ENCODE measurements around the gene RHBDF2. TPM values are rescaled to one million over a fixed set of nuclear protein-coding genes. Genes with fewer than 3 reads are reported as not detected.
A peak's percentile ranks its signal among the peaks of the same experiment; 100 is the strongest.

RHBDF2 gene
- total RNA-seq, 1 experiment from 2014 or later = 36.2 TPM

DNA sequence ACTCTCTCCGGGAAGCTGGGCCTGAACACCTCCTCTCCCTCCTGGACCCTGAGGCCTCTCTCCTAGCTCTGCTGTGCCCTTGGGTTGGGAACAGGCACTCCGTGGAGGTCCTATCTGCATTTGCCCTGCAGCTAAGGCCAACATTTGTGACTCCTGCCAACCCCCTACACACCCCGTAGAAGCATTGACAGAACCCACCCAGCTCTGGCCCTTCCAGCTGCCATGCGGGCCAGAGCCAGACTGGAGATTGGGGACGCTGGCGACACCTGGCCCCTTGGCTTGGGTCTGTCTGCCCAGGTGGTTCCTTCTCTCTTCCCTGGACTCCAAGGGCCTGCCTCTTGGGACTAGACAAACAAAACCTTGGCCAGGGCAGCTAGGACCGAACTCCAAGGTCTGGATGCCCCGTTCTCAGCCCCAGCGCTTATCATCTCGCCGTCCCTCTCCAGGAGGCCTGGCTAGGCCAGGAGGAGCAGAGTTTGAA, 644 bp upstream of the RHBDF2 start:
- no peak for DNase-seq (ENCODE audit: low spot score)

DNA sequence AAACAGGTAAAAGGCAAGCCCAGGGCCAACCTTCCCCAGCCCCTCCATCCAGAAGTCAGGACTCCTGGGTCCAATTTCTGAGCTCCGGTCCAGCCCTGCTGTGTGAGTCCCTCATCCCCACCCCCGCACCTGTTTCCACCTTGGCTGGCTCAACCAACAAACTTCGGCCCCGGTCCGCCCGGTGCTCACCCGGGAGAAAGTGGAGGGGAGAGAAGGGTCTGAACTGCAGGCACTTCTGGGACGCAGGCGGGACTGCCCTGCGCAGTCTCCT, 541 bp downstream of the RHBDF2 start:
- no peak for DNase-seq (ENCODE audit: low spot score)

DNA sequence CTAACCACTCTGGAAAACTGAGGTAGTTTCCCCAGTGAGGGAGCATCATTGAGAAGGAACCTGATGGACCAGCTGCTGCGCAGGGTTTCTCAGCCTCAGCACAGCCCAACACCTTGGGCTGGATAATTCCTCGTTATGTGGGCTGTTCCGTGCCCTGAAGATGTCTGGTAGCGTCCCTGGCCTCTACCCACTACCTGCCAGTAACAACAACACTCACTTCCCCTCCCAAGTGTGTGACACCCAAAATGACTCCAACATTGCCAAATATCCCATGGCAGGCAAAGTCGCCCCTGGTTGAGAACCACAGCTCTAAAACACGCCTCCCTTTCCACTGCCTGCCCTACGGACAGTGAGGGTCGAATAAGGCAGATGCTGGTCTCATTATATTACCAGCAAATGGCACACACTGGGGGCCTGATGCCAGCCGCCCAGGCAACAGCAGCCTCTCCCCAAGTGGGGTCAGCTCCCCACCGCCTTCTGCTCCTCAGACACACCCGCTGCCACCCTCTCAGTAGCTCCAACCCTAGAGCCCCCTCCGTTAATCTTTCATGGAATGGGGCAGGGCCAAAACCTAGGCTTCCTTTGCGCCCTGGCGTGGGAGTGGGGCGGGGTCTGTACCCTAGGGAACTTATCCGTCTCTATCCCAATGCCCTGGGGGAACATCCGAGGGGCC, 1.0 kb downstream of the RHBDF2 start:
- DNase-seq (ENCODE audit: low spot score) = no peak

DNA sequence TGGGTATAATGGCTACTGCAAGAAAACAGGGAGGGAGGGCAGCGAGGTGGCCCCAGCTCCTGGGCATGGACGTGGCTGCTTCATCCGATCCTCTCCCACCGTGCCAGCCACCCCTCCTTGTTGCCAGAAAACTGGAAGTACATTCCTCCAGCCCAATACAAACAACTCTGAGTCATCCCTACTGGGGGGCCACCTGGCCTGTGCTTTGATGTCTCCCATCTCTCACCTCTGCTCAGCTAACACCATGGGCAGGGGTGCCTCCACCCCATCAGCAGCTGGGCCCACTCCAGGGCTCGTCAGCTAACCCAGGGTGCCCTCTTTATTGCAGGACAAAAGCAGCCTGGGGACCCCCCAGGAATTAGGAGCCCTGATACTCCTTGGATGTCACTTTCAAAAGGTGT, 2.0 kb downstream of the RHBDF2 start:
- peak; percentile 56 for DNase-seq (ENCODE audit: low spot score)

DNA sequence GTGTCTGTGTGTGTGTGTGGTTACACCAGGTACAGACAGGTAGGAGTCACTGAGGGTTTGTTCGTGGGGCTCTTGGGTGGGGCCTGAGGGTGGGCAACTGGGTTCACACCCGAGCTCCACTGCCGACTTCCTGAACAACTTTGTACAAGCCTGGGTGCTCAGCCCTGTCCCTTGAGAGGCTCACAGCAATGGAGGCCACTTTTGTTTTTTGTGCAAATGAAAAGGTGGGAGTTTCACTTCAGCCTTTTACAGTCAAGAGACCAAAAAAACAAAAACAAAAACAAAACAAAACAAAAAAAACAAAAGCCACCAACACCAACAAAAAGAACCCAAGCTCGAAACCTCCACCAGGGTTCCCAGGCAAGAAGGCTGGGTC, 2.4 kb downstream of the RHBDF2 start:
- no peak for DNase-seq (ENCODE audit: low spot score)

DNA sequence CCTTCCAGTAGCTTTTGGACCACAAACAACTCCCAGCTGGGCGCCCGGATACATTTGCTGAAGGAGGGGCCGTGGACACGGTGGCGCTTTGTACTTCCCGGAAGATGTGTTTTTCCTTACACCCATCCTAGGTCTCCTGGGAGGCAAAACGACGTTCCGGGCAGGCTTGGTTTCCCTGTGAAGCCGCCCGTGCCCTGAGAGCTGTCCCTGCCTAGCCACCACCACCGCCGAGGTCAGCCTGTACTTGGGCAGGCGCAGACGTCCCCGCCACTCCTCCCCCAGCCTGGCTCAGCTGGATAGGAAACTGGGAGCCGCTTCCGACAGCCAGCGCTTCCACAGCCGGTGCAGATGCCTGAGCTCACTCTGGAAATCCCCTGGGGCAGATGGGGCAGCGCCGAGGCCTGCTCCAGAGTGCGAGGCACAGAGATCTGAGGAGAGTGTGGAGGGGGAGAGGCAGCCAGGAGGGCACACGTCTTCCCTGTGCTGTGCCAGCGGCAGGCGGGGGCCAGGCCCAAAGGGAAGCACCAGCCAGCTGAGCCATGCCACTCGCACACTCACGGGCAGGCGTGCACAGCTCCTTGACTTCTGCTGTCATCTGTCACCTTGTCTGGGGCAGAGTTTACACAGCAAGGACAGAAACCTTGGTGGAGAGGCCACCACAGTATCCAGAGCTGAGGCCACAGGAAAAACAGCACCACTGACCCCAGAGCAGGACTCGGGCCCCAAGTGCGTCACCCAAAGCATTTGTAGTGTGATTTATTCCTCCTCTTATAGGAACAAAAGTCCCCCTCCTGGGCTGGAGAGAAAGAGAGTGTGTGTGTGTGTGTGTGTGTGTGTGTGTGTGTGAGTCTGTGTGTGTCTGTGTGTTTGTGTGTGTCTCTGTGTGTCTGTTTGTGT, 3.0 kb downstream of the RHBDF2 start:
- peak; percentile 87 for DNase-seq (ENCODE audit: low spot score)

DNA sequence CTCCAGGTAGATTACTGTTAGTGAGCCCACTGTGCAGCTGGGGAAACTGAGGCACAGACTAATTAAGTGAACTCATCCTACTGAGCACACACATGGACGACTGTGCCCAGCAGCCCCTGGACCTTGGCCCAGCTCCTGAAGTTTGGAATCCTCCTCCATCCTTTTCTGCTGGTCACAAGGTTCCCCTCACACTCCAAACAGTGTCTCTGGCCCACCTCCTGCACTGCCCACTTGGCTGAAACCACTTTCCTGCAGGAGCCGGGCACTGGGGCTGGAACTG, 3.6 kb downstream of the RHBDF2 start:
- DNase-seq (ENCODE audit: low spot score) = no peak

DNA sequence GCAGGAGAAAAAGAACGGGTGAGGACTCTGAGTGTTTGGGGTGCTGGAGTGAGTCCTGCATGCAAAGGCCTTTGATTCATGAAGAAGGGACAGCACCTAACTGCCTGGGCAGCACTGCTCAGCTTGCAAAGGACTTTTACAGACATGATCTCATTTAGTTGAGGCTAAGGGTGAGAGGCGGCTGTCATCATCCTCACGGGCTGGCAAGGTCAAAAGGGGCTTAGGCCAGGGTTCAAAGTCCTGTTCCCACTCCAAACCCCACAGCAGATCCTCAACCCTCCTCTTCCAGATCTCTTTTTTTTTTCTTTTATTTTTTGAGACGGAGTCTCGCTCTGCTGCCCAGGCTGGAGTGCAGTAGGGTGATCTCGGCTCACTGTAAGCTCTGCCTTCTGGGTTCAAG, 4.8 kb downstream of the RHBDF2 start:
- DNase-seq (ENCODE audit: low spot score) = no peak

DNA sequence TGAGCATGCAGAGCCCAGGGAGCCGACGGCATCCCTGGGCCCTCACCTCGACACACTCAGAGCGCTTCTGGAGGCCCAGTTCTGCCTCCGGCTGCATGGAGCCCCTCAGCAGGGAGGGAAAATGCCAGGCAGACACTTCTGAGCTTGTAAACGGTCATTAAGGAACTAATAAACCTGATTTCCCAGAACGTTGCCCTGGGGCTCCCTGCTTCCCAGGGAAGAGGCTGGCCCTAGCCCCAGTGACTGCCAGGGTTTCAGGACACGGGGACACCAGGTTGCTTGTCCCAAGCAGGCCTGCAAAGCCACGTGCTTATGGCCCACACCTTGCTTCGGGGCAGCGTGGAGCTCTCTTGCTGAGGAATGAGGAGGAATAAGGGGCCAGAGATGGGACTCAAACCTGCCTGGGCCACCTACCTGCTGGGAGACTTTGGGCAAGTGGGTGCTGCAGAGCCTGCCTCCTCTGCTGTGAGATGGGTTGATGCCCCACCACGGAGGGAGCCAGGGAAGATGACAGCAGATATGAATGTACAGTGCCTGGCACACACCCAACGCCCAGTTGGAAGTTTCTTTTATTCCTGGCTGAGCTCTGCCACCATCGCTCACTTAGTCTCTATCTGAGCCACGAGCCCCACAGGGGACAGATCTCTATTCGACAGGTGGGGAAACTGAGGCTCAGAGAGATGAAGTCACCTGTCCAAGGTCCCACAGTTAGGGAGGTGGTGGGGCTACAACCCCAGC, 5.4 kb downstream of the RHBDF2 start:
- no peak for DNase-seq (ENCODE audit: low spot score)

DNA sequence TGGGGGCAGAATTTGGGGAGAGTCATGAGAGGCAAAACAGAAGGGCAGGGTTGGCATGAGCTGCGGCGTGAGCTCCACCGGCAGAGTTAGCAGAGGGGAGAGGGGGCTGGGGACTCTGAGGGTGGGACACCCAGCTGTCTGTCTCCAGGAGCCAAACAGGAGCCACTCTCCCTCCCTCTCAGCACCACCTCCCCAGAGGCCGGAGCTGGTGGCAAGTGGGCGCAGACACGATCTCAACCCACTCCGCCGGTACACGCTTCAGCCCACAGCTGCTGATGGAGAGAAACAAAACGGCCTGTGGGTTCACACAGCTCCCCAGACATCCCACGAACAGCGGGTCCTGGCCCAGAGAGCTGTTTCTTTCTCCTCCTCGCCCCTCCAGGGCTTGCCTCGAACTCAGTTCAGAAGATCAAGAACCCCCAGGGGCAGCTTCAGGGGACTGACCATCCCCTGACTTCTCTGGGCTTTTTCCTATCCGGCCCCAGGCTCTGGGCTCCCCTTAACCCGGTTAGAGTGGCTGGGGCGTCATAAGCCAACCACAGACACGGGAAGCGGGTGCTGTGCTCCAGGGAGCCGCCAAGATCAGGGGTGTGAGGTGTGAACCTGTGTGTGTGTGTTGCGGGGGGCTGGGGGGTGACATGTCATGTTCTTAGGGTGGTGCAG, 7.6 kb downstream of the RHBDF2 start:
- no peak for DNase-seq (ENCODE audit: low spot score)

DNA sequence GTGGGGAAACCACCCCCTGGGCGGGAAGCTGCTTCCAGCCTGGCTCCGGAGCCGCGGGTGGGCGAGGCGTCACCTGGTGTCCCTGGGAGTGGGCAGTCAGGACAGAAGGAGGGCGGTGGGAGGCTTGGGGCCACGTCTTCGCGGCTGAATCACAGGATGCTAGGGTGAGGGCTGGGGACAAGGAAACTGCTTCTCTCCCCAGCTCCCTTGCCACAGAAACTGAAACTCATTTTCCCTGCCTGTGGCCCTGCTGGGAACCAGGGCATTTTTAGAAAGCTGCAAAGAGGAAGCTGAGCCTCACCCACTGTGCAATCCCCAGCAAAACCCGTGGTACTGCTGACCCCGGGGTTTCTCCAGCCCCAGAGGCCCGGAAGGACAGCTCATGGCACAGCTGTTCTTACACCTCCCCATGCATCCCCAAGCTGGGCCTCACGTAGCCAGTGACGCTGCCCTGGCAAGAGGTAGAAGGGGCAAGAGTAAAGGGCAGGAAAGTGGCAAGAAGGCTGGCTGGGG, 8.2 kb downstream of the RHBDF2 start:
- peak; percentile 77 for DNase-seq (ENCODE audit: low spot score)

DNA sequence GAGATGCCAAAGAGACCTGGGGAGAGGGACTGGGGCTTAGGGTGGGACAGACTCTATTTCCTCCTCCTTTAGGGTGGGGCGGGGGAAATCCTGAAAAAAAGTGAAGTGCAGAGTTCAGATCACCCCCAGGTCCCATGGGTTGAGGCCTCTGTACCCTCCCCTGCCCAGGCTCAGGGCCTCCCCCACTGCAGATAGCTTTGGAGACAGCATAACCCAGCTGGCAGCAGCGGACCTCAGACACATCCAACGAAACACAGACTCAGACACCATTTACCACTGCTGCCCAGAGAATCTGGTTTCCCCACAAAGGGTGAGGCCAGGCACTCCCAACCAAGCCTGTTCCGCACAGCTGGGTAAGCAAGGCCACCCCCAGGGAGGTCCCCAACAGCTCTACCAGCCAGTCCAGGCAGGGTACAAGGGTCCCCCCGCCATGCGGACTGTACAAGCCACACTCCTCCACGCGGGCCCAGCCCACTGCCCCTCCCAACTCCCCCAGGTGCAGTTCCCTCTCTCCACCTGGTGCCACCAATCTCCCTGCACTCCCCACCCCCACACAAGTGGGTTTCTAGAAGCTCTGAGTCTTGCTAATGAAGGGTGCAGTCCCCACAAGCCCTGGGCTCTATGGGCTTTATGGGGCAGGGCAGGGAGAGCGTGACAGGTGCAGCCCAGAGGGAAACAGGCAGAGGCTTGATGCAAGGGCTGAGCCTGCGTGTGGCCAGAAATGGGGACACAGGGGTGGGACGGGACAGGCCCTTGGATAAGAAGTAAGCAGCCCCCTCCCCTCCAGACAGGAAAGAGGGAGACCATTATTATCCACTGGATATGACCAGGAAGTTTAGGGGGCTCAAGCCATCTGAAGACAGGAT, 8.9 kb downstream of the RHBDF2 start:
- DNase-seq (ENCODE audit: low spot score) = no peak

DNA sequence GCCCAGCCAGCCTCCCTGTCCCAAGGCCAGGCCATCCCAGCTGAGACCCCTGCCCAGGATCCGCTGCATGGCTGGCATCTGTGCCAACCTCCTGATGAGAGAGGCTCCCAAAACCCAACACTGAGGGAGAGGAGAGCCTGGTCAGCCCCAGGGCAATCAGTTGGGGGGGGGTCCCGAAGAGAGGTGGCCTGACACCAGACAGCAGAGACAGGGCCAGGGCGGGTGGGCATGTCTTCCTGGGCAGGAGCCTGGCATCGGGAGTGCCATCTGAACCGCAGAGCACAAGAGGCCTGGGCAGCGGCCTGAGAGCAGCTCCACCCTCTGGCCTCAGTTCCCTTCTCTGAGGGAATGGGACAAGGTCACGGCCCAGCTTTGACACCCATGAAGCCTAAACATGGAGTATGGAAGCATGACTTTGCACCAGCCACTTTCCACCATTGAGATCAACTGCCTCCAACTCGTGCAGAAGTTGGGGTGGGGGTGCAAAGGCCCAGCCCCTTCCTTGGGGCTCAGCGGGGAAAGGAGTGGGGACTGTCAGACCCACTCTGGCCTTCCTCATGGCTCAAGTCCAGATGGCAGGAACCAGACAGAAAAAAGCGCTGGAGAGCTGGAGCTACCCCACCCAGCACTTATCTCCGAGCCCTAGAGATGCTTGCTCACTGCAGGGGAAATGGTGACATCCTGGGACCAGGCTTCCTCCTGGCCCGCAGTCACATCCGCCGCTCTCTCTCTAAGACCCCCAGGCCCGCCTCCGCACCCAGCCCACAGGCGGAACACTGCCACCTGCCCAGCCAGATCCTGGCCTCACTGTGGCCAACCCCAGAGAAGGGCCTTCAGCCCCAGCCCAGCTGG, 9.7 kb downstream of the RHBDF2 start:
- DNase-seq (ENCODE audit: low spot score) = no peak

DNA sequence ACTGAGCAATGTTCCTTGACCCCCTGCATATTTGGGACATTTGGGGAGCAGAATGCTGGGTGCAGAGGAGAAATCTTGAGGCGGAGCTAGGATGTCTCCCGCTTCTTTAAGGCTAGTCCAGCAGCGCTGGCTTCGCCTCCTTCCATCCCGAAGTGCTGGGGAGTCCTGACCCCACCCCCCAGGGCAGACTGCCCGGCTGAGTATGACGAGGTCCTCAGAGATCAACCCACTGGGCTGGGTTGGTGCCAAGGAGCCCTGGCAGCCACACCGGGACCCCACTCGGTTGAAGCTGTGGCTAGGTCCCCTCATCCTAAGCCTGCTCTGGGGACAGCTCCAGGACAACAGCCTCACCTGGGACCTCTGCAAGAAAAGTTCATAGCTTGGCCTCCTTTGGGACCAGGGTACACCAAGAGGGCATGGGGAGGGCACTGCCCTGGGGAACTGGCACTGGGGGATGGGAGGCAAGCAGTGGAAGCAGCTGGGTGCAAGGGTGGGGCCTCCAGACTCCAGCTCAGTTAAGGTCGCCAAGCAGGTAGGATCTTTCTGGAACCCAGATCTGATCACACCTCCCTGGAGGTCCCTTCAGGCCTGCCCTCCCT, 11.0 kb downstream of the RHBDF2 start:
- no peak for DNase-seq (ENCODE audit: low spot score)

DNA sequence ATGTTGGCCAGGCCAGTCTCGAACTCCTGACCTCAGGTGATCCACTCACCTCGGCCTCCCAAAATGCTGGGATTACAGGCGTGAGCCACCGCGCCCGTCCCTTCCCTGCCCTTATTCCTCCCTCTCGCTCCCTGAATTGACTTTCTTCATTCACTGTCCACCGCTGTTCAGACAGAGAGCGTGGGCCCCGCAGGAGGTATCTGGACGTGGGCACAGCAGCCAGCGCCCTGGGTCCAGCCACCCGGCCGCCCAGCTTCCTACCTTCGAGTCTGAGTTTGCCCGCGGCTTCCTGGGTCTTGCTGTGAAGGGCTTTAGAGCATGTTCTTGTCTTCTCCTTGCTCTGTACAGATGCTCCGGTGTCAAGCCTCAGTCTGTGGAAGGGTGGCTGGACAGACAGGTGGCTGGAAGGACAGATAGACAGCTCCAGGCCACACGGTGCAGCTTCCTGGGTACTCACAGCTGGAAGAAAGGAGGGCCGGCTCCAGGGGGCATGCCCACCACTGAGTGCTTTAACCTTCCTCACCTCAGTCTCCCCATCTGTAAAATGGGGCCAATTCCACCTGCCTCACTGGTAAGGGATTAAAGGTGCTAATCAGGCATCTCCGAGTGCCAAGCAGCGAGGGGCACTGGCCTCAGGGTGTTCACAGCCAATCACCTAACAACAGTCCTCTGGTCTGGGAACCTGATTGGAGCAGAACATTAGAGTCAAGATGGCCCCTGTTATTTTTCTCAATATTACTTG, 13.6 kb downstream of the RHBDF2 start:
- DNase-seq (ENCODE audit: low spot score) = no peak

DNA sequence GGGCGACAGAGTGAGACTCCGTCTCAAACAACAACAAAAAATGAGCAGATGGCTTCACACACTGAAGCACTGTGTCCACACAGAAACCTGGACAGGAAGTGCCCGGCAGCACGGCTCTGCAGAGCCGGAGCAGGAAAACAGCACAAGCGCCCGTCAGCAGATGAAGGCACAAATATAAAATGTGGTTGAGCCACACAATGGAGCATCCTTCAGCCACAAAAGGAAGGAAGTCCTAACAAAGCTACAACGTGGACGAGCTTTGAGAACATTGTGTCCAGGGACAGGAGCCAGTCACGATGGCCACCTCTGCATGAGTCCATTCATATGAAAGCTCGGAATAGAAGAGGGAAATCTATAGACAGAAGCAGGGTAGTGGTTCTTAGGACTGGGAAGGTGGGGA, 15.7 kb downstream of the RHBDF2 start:
- no peak for DNase-seq (ENCODE audit: low spot score)

DNA sequence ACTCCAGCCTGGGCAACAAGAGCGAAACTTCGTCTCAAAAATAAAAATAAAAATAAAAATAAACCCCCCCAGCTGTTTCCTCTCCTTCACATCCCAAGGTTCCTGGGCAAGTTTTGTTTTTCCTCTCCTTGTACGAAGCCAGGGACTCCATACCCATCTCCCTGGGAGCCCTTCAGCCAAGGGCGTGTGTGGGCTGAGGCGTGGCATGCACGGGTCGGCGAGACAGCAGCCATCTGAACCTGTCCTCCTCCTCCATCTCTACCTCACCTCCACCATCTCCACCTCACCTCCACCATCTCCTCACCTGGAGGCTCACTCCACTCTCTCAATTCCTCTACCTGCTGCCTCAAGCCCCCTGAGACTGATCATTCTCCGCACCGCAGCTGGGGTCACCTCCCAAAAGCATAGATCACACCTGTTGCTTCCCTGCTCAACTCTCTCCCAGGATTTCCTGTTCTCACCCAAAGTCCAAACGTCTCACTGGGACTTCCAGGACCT, 16.9 kb downstream of the RHBDF2 start:
- DNase-seq (ENCODE audit: low spot score) = no peak

DNA sequence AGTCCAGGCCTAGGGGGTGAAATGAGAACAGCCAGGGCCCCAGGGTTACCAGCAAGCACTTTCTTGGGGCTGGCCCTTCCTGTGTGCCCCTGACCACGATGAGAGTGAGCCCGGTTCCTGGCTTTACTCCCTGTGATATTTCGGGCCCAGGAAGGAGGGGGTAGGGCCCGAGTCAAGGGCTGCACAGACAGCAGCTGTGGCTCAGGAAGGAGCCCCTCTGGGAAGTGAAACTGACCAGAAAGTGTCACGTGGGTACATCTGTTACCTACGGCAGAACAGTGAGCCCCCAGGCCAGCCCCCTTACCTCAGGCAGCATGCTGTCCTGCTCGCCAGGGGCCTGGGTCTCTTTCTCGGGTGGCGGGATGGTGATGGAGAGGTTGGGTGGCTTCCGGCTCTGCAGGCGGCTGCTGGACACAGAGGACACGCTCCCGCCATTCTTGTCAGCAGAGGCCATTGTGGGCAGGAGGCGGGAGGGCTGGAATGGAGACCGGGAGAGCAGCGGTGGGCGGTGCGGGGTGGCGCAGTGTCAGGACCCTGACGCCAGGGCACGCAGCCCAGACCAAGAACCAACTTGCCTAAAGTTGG, 20.1 kb downstream of the RHBDF2 start:
- DNase-seq (ENCODE audit: low spot score) = no peak

DNA sequence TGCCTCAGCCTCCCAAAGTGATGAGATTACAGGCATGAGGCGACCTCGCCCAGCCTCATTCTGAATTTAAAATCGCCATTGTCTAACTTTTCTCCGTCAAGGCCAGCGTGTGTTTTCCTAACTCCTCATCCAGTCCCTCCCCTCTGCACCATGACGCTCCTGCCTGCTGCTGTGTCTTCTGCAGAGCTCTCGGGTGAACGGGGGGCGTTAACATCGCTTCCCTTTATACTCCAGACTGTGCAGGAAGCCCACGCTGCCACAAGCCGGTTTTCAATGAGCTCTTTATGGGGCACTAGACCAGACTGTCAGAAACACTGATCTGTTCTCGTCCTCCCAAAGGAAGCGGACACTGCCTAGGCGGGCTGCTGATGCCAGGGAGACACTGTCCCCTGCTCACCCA, 20.6 kb downstream of the RHBDF2 start:
- DNase-seq (ENCODE audit: low spot score) = no peak

Data from A172 (cell line).